Caco-2 (cell line): ENCODE data around the gene ARL10. TPM values are rescaled to one million over a fixed set of nuclear protein-coding genes. Genes with fewer than 3 reads are reported as not detected.

Experiments
- BruUV-seq: library from RNA; stranded (reverse); fragments of 400-500 nt; replicated peaks from 2 replicates; lab custom pipeline; 2021; lab: Mats Ljungman, UMichigan
- CTCF ChIA-PET: fragments of 300-600 bp; sonication (Branson Sonifier 250); formaldehyde crosslinking; loops from one replicate; lab custom pipeline; 2022; ENCODE audit warnings: antibody characterized with exemption; lab: Charles Lee
- POLR2A ChIA-PET: fragments of 300-600 bp; sonication (Branson Sonifier 250); formaldehyde crosslinking; loops from one replicate; lab custom pipeline; 2022; ENCODE audit warnings: antibody characterized with exemption; lab: Charles Lee
- DNase-seq, 2 experiments: peaks; one replicate each; pipeline versions ENCODE4 v3.0.0 to v3.0.0-alpha.2; 2020 to 2022
- H3K27me3 ChIP-seq: replicated peaks from 2 replicates; pipeline ENCODE4 v1.6.0; 2011; ENCODE audit warnings: low read length; ENCODE audit not compliant: control insufficient read depth, insufficient read depth
- H3K36me3 ChIP-seq: 2 replicates; pipeline ENCODE4 v1.5.1; 2011; ENCODE audit warnings: low read length; ENCODE audit not compliant: control insufficient read depth, insufficient read depth
- H3K4me1 ChIP-seq: fragments of 250-450 bp; sonication (Bioruptor Pico); 2 replicates; pipeline ENCODE4 v1.5.1; 2020; ENCODE audit warnings: mild to moderate bottlenecking
- H3K4me3 ChIP-seq: 2 replicates; pipeline ENCODE4 v1.5.1; 2011; ENCODE audit warnings: low read depth, mild to moderate bottlenecking, control low read depth, low read length
- H3K9me3 ChIP-seq: fragments of 250-450 bp; sonication (Bioruptor Pico); 2 replicates; pipeline ENCODE4 v1.5.1; 2020; ENCODE audit warnings: mild to moderate bottlenecking, moderate library complexity
- H3K27ac Mint-ChIP-seq: one replicate; pipeline ENCODE4 v1.8.0; 2022; ENCODE audit warnings: mixed read lengths; ENCODE audit not compliant: unreplicated experiment
- H3K27me3 Mint-ChIP-seq: one replicate; pipeline ENCODE4 v1.8.0; 2022; ENCODE audit warnings: mixed read lengths; ENCODE audit not compliant: insufficient read depth, unreplicated experiment
- H3K36me3 Mint-ChIP-seq: one replicate; pipeline ENCODE4 v1.8.0; 2022; ENCODE audit warnings: mild to moderate bottlenecking, mixed read lengths; ENCODE audit not compliant: insufficient read depth, unreplicated experiment
- H3K4me1 Mint-ChIP-seq: one replicate; pipeline ENCODE4 v1.8.0; 2022; ENCODE audit warnings: low read depth, mixed read lengths; ENCODE audit not compliant: unreplicated experiment
- H3K4me3 Mint-ChIP-seq: one replicate; pipeline ENCODE4 v1.8.0; 2022; ENCODE audit warnings: mild to moderate bottlenecking, moderate library complexity, mixed read lengths; ENCODE audit not compliant: unreplicated experiment
- H3K9me3 Mint-ChIP-seq: one replicate; pipeline ENCODE4 v1.8.0; 2022; ENCODE audit warnings: mixed read lengths; ENCODE audit not compliant: unreplicated experiment
- CTCF ChIP-seq, 2 experiments: fragments of 200-600 bp in 1 of 2; IDR thresholded peaks; 1 replicate in 1 of 2; 2 replicates in 1 of 2; pipeline versions ENCODE4 v1.5.1 to v1.8.0; 2011 to 2022; ENCODE audit warnings: antibody characterized with exemption in 1 of 2, control low read depth in 1 of 2, inconsistent platforms in 1 of 2, low read depth in 1 of 2, low read length in 1 of 2, mild to moderate bottlenecking in 1 of 2, moderate library complexity in 1 of 2; ENCODE audit not compliant: insufficient read depth in 1 of 2, severe bottlenecking in 1 of 2, unreplicated experiment in 1 of 2
- intact Hi-C: fragments of 100-400 bp; cut with micrococcal nuclease; formaldehyde crosslinking; loops from one replicate; pipeline ENCODE4 v1.10.0; 2022; ENCODE audit not compliant: unreplicated experiment
- total RNA-seq: library from RNA; stranded (reverse); gene quantifications from 2 replicates; pipeline ENCODE4 v1.2.3, GENCODE V29; 2022

The ARL10 gene
- total RNA-seq, 1 experiment from 2014 or later, result 2.3 TPM

GRCh38 chr5:176337913-176338312, 27.4 kb upstream of the ARL10 start:
- CTCF ChIA-PET, result no interaction called here
- H3K4me1 Mint-ChIP-seq, result no peaks in the 10 kb centered on the region

GRCh38 chr5:176339304-176339703, 26.0 kb upstream of the ARL10 start:
- Histone ChIP-seq H3K27me3 (no peaks in the 10 kb centered on the region), H3K4me3 (no peak overlapping the region), H3K36me3 (no peaks in the 10 kb centered on the region; the same call in 1 of the 2 replicates), H3K4me1 (no peaks in the 10 kb centered on the region), H3K9me3 (no peaks in the 10 kb centered on the region)
- H3K27ac Mint-ChIP-seq, result no peak overlapping the region
- ChIA-PET CTCF (no interaction called here), POLR2A (no interaction called here)
- no peak for TF ChIP-seq CTCF (IDR thresholded peaks at IDR 0.05; ENCODE audit: insufficient read depth in 1 of 2, low read depth in 1 of 2, low read length in 1 of 2, severe bottlenecking in 1 of 2, unreplicated experiment in 1 of 2)
- no peak for DNase-seq
- no peaks in the 10 kb centered on the region for H3K27me3 Mint-ChIP-seq
- no peaks in the 10 kb centered on the region for H3K4me1 Mint-ChIP-seq
- H3K4me3 Mint-ChIP-seq, result no peak overlapping the region
- BruUV-seq, result no TSS peak
- intact Hi-C loops, result no loop called here
- H3K9me3 Mint-ChIP-seq, result no peaks in the 10 kb centered on the region
- H3K36me3 Mint-ChIP-seq, result peaks cover 39% of the 10 kb centered on the region

More at GRCh38 chr5:176337913-176338312, 27.4 kb upstream of the ARL10 start:
- Mint-ChIP-seq H3K4me3 (no peak overlapping the region), H3K27ac (no peak overlapping the region), H3K36me3 (peaks cover 42% of the 10 kb centered on the region), H3K27me3 (no peaks in the 10 kb centered on the region), H3K9me3 (no peaks in the 10 kb centered on the region)
- Histone ChIP-seq H3K27me3 (no peaks in the 10 kb centered on the region), H3K36me3 (no peaks in the 10 kb centered on the region; the same call in 1 of the 2 replicates), H3K9me3 (no peaks in the 10 kb centered on the region), H3K4me1 (no peaks in the 10 kb centered on the region), H3K4me3 (no peak overlapping the region)
- POLR2A ChIA-PET, result no interaction called here
- no TSS peak for BruUV-seq
- intact Hi-C loops, result no loop called here
- TF ChIP-seq CTCF (IDR thresholded peaks at IDR 0.05; ENCODE audit: insufficient read depth in 1 of 2, low read depth in 1 of 2, low read length in 1 of 2, severe bottlenecking in 1 of 2, unreplicated experiment in 1 of 2), result no peak
- no peak for DNase-seq

- Mint-ChIP-seq H3K4me1 (no peaks in the 10 kb centered on the region), H3K27me3 (no peaks in the 10 kb centered on the region), H3K27ac (no peak overlapping the region), H3K4me3 (no peak overlapping the region), H3K9me3 (no peaks in the 10 kb centered on the region), H3K36me3 (peaks cover 42% of the 10 kb centered on the region)
- BruUV-seq, result no TSS peak
- Histone ChIP-seq H3K4me3 (no peak overlapping the region), H3K36me3 (peaks cover under 1% of the 10 kb centered on the region), H3K4me1 (no peaks in the 10 kb centered on the region), H3K27me3 (no peaks in the 10 kb centered on the region), H3K9me3 (no peaks in the 10 kb centered on the region)
- DNase-seq, result no peak
- ChIA-PET POLR2A (no interaction called here), CTCF (no interaction called here)
- no peak for TF ChIP-seq CTCF (IDR thresholded peaks at IDR 0.05; ENCODE audit: insufficient read depth in 1 of 2, low read depth in 1 of 2, low read length in 1 of 2, severe bottlenecking in 1 of 2, unreplicated experiment in 1 of 2)
- intact Hi-C loops, result no loop called here
Measured at GRCh38 chr5:176341325-176342157, 23.7 kb upstream of the ARL10 start.
